Measurements from ENCODE around the gene CBX1.

CBX1 gene

DNA sequence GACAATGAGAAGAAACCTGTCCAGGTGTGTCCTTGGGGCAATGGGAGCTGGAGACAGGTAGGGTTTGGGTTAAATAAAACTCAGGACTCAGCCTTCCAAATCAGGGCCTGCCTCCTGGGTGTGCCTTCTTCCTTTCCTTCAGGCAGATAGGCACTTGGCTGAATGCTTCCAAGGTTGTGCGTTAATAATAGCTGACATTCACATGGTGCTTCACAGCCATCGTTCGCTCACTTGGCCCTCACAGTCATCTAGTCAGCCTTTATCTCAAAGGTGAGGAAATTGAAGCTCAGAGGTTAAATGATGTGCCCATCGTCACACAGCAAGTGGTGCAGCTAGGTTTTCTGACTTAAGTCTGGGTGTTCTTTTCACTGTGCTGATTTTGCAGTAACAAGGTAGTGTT is 43.7 kb downstream of the CBX1 start:
- peaks cover 70% of the 10 kb centered on the region for H3K36me3 ChIP-seq (ENCODE audit: control insufficient read depth, insufficient read depth, low read length)
- no peaks in the 10 kb centered on the region for H3K27me3 ChIP-seq (ENCODE audit: control insufficient read depth, insufficient read depth, low read length)
- H3K27ac ChIP-seq (ENCODE audit: low read depth, low read length): no peak overlapping the region
- H3K9me3 ChIP-seq (ENCODE audit: control insufficient read depth, insufficient read depth, low read length): no peaks in the 10 kb centered on the region
- peaks cover 26% of the 10 kb centered on the region for H3K4me1 ChIP-seq (ENCODE audit: control insufficient read depth, insufficient read depth, low read length)
- no peak overlapping the region for H3K4me3 ChIP-seq (ENCODE audit: low read depth, low read length)
- H3K9ac ChIP-seq (ENCODE audit: low read depth, low read length): no peak overlapping the region

DNA sequence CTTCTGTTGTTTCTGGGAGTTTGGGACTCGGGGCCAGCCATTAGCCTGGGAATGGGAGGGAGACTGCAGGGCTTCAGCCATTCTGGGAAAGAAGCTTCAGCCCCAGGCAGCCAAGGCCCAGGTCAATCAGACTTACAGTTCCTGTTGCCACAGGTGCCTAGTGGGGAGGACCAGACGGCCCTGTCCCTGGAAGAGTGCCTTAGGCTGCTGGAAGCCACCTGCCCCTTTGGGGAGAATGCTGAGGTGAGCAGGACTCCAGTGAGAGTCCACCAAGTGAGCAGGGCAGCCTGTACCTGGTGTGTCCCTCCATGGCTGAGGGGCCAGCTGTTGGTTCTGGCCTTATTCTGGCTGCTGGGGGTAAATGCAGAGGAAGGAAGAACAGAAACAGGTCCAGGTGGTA is 44.4 kb downstream of the CBX1 start:
- Histone ChIP-seq H3K27me3 (ENCODE audit: control insufficient read depth, insufficient read depth, low read length) (no peaks in the 10 kb centered on the region), H3K36me3 (ENCODE audit: control insufficient read depth, insufficient read depth, low read length) (peaks cover 70% of the 10 kb centered on the region), H3K4me3 (ENCODE audit: low read depth, low read length) (no peak overlapping the region), H3K27ac (ENCODE audit: low read depth, low read length) (peak overlapping the region; percentile 96), H3K4me1 (ENCODE audit: control insufficient read depth, insufficient read depth, low read length) (peaks cover 33% of the 10 kb centered on the region), H3K9me3 (ENCODE audit: control insufficient read depth, insufficient read depth, low read length) (no peaks in the 10 kb centered on the region), H3K9ac (ENCODE audit: low read depth, low read length) (no peak overlapping the region)

DNA sequence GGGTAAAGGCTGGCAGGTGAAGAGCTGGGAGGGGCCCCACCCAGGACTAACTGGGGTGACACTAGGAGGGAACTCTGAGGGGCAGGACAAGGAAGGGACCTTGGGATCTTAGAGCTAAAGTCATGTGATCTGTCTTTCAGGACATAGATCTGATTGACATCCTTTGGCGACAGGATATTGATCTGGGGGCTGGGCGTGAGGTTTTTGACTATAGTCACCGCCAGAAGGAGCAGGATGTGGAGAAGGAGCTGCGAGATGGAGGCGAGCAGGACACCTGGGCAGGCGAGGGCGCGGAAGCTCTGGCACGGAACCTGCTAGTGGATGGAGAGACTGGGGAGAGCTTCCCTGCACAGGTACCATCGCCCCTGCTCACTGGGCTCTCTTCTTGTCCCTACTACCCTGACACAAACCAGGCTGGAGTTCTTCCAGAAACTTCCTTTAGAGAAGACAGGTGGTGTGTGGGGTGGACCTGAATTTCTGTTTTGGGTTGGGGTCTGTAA is 45.0 kb downstream of the CBX1 start:
- Histone ChIP-seq H3K9ac (ENCODE audit: low read depth, low read length) (peak overlapping the region; percentile 72), H3K36me3 (ENCODE audit: control insufficient read depth, insufficient read depth, low read length) (peaks cover 70% of the 10 kb centered on the region), H3K4me1 (ENCODE audit: control insufficient read depth, insufficient read depth, low read length) (peaks cover 38% of the 10 kb centered on the region)

DNA sequence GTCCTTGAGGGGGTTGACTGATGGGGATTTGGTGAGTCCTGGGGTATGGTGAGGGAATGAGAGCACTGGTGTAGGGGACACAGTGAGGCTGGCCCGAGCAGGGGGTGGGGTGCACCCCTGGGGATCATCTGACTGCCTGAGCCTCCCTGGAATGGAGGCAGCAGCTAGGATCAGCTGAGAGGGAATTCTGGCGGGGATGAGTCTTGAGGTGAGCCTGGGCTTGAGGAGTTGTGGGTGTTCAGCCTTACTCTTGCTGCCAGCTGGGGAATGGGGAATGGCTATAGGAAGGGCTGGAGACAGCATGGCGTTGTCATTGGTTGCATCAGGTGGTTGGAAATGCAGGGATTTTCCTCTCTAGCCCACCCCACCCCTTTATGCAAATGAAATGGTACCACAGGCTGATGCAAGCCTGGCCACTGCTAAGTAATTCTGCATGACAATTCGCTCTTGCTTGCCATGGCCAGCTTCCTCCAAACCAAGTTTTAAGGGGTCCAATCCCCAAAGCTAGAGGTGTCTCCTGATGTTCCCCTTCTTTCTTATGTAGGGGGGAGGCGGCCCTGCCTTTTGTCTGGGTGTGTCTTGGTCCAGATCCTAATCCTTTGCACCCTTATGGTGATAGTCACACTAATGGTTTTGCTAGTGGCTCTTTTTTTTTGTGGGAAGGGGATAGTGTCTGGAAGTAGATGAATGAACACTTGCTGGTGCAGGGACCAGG is 45.6 kb downstream of the CBX1 start:
- H3K27me3 ChIP-seq (ENCODE audit: control insufficient read depth, insufficient read depth, low read length): no peaks in the 10 kb centered on the region
- peaks cover 44% of the 10 kb centered on the region for H3K4me1 ChIP-seq (ENCODE audit: control insufficient read depth, insufficient read depth, low read length)
- peaks cover 73% of the 10 kb centered on the region for H3K36me3 ChIP-seq (ENCODE audit: control insufficient read depth, insufficient read depth, low read length)
- peak overlapping the region; percentile 61 for H3K4me3 ChIP-seq (ENCODE audit: low read depth, low read length)
- peak overlapping the region; percentile 72 for H3K9ac ChIP-seq (ENCODE audit: low read depth, low read length)
- peak overlapping the region; percentile 96 for H3K27ac ChIP-seq (ENCODE audit: low read depth, low read length)
- H3K9me3 ChIP-seq (ENCODE audit: control insufficient read depth, insufficient read depth, low read length): no peaks in the 10 kb centered on the region

More for the DNA sequence above, 45.0 kb downstream of the CBX1 start:
- H3K4me3 ChIP-seq (ENCODE audit: low read depth, low read length): peak overlapping the region; percentile 61
- no peaks in the 10 kb centered on the region for H3K27me3 ChIP-seq (ENCODE audit: control insufficient read depth, insufficient read depth, low read length)
- peak overlapping the region; percentile 96 for H3K27ac ChIP-seq (ENCODE audit: low read depth, low read length)
- H3K9me3 ChIP-seq (ENCODE audit: control insufficient read depth, insufficient read depth, low read length): no peaks in the 10 kb centered on the region

DNA sequence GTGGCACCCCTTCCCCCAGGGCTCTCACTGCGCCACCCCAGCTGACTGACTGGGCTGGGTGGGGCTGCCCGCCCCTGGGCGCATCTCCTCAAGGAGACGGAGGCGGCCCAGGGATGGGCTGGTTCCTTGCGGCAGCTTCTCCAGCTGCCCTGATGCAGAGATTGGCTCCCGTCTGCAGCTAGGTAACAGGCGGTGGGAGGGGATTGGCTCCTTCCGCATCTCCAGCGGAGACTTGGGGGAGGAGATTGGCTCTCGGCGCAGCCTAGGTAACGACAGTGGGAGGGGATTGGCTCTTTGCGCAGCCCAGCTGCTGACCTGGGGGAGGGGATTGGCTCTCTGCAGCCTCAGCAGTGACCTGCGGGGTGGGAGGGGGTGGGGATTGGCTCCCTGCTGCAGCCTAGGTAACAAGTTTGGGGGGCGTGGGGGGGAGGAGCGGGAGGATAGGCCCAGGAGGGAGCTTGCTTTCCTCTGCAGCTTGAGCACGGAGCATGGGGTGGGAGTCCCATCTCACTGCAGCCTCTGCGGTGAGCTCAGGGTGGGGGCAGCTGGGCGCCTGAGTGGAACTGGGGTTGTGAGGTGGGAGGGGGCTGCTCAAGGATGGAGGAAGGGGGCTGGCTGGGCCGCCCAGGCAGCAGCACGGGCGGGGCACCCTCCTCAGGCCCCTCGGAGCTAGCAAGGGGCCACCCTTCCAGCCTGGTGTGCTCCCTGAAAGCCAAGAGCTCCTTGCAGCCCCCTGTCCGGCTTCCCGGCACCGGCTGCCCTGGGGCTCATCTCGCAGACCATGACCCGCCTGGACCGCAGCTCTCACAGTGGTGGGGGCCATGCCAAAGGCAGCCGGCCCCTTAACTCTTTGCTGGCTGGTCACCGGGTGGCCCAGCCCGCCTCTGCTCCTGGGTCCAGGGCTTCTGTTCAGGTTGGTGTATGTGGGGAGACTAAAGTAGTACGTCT is 46.8 kb downstream of the CBX1 start:
- peak overlapping the region; percentile 61 for H3K4me3 ChIP-seq (ENCODE audit: low read depth, low read length)
- H3K9me3 ChIP-seq (ENCODE audit: control insufficient read depth, insufficient read depth, low read length): no peaks in the 10 kb centered on the region
- peaks cover 67% of the 10 kb centered on the region for H3K36me3 ChIP-seq (ENCODE audit: control insufficient read depth, insufficient read depth, low read length)
- peak overlapping the region; percentile 96 for H3K27ac ChIP-seq (ENCODE audit: low read depth, low read length)
- H3K27me3 ChIP-seq (ENCODE audit: control insufficient read depth, insufficient read depth, low read length): no peaks in the 10 kb centered on the region
- H3K9ac ChIP-seq (ENCODE audit: low read depth, low read length): peak overlapping the region; percentile 72
- H3K4me1 ChIP-seq (ENCODE audit: control insufficient read depth, insufficient read depth, low read length): peaks cover 52% of the 10 kb centered on the region

DNA sequence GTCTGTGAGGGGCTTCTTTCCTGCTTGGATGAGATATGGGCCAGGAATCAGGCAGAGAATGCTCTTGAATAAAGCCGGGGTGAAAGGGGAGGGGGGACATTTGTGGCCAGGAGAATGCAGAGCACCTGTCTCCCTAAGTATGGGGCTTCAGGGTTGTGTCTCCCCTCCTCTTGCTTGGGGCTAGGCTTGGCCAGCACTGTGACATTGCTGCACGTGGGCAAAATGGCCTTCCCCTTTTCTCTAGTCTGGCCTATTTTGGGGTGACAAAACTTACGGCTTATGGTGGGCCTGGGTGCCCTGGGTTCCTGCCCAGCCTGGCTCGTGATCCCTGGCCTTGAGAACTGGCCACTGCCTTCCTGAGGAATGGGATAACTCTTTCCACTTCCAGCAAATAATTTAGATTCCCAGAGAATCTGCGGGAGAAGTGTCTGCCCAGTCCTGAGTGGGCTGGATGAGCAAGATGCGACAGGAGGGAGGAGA is 47.5 kb downstream of the CBX1 start:
- Histone ChIP-seq H3K36me3 (ENCODE audit: control insufficient read depth, insufficient read depth, low read length) (peaks cover 59% of the 10 kb centered on the region), H3K4me1 (ENCODE audit: control insufficient read depth, insufficient read depth, low read length) (peaks cover 52% of the 10 kb centered on the region), H3K27ac (ENCODE audit: low read depth, low read length) (peak overlapping the region; percentile 78), H3K9me3 (ENCODE audit: control insufficient read depth, insufficient read depth, low read length) (no peaks in the 10 kb centered on the region), H3K27me3 (ENCODE audit: control insufficient read depth, insufficient read depth, low read length) (no peaks in the 10 kb centered on the region), H3K9ac (ENCODE audit: low read depth, low read length) (no peak overlapping the region), H3K4me3 (ENCODE audit: low read depth, low read length) (peak overlapping the region; percentile 52)

DNA sequence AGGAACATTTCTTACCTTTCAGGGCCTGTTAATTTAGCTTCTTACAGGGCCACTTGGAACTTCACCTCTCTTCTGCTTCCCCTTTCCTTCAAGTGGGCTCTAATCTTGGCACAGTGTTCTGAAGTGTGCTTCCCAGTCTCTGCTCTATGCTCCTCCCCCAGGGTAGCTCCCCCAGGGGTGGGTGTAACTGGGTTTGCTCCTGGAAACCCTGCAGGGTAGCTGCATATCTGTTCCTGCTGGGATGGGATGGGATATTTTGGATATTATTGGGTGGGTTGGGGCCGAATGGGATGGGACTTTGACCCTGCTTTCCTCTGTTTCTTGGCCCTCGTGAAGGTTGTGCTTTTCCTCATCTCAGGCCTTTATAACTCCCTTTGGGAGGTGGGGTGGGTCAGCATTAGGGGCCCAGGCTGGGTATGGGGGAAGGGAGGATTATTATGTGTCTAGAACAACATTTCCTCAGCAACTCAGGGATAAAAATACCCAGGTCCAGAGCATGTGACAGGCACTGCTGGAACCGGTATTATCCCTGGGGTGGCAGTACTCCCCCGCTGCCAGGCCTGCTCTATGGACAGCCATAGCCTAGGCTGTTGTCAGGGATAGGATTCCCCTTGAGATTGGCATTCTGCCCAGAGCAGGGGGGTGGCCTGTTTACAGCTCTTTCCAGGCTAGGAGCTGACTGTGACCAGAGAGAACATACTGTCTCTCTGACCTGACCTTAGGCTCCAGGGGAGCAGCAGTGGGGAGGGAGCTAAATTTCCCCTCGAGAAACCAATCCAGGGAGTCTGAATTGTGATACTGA is 48.1 kb downstream of the CBX1 start:
- Histone ChIP-seq H3K9me3 (ENCODE audit: control insufficient read depth, insufficient read depth, low read length) (no peaks in the 10 kb centered on the region), H3K9ac (ENCODE audit: low read depth, low read length) (no peak overlapping the region), H3K36me3 (ENCODE audit: control insufficient read depth, insufficient read depth, low read length) (peaks cover 53% of the 10 kb centered on the region), H3K4me1 (ENCODE audit: control insufficient read depth, insufficient read depth, low read length) (peaks cover 52% of the 10 kb centered on the region), H3K27ac (ENCODE audit: low read depth, low read length) (peak overlapping the region; percentile 78), H3K27me3 (ENCODE audit: control insufficient read depth, insufficient read depth, low read length) (no peaks in the 10 kb centered on the region), H3K4me3 (ENCODE audit: low read depth, low read length) (peak overlapping the region; percentile 45; the same call in 1 of the 2 replicates)

DNA sequence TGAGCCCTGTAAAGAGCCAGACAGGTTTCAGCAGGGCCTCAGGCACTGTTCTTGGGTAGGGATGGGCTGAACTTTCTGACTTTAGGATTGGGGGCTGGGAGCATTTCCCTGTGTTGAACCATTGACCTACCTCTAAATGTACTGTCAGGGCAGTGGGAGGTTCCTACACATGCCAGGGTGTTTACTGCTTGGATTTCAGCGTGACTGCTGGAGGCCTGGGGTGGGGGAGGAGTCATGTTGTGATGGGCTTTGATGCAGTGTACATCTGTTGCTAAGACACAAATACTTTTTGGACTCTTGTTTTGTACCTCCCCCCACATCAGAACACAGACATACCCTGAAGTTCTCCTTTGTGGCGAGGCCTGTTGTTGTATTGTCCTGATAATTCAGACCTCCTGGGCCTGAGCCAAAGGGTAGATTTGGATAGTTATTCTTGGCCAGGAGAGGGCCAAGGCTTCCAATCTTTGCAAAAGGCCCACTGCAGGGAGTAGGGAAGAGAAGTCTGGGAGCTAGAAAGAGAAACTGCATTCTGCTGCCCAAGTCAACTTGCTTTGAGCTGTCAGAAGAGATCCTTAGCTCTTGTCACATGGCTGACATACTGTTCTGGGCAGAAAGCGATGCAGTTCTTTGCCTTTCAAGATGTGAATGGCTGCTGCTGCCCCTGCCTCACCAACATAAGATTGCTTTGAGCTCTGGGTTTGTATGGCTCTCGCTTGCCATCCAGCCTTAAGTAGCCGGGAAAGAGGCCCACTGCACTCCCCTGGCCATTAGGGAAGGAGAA is 49.4 kb downstream of the CBX1 start:
- Histone ChIP-seq H3K4me1 (ENCODE audit: control insufficient read depth, insufficient read depth, low read length) (peaks cover 52% of the 10 kb centered on the region), H3K27me3 (ENCODE audit: control insufficient read depth, insufficient read depth, low read length) (no peaks in the 10 kb centered on the region), H3K9me3 (ENCODE audit: control insufficient read depth, insufficient read depth, low read length) (no peaks in the 10 kb centered on the region), H3K27ac (ENCODE audit: low read depth, low read length) (peak overlapping the region; percentile 80), H3K36me3 (ENCODE audit: control insufficient read depth, insufficient read depth, low read length) (peaks cover 40% of the 10 kb centered on the region), H3K9ac (ENCODE audit: low read depth, low read length) (no peak overlapping the region), H3K4me3 (ENCODE audit: low read depth, low read length) (peak overlapping the region; percentile 45)

DNA sequence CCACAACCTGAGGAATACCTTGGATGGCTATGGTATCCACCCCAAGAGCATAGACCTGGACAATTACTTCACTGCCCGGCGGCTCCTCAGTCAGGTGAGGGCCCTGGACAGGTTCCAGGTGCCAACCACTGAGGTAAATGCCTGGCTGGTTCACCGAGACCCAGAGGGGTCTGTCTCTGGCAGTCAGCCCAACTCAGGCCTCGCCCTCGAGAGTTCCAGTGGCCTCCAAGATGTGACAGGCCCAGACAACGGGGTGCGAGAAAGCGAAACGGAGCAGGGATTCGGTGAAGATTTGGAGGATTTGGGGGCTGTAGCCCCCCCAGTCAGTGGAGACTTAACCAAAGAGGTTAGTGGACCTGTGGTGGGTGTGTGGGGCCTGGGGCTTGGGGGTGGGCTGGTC is 50.0 kb downstream of the CBX1 start:
- peak overlapping the region; percentile 80 for H3K27ac ChIP-seq (ENCODE audit: low read depth, low read length)
- H3K9ac ChIP-seq (ENCODE audit: low read depth, low read length): no peak overlapping the region

More for the DNA sequence above, 50.0 kb downstream of the CBX1 start:
- Histone ChIP-seq H3K9me3 (ENCODE audit: control insufficient read depth, insufficient read depth, low read length) (no peaks in the 10 kb centered on the region), H3K27me3 (ENCODE audit: control insufficient read depth, insufficient read depth, low read length) (no peaks in the 10 kb centered on the region), H3K4me1 (ENCODE audit: control insufficient read depth, insufficient read depth, low read length) (peaks cover 50% of the 10 kb centered on the region), H3K4me3 (ENCODE audit: low read depth, low read length) (no peak overlapping the region), H3K36me3 (ENCODE audit: control insufficient read depth, insufficient read depth, low read length) (peaks cover 34% of the 10 kb centered on the region)
